Right lobe of liver (tissue), 6 donors: ENCODE results near the gene CNBD2. TPM values are rescaled to one million over a fixed set of nuclear protein-coding genes. Genes with fewer than 3 reads are reported as not detected.
A peak's percentile ranks its signal among the peaks of the same experiment; 100 is the strongest.
"Not testable (repeated sequence)": the region's sequence is repeated elsewhere in the genome, so short reads cannot be mapped to it uniquely, and the experiment has no call there.

ENCODE experiments used
- ATAC-seq, 4 donors: fragments of 200-7000 bp; cut with Tn5 transposase; one replicate each; pipeline ENCODE4 v1.9.1; 2020; ENCODE audit warnings: mild to moderate bottlenecking in 4 of 4, moderate library complexity in 4 of 4
- DNase-seq, 3 donors: peaks; one replicate each; pipeline ENCODE4 v3.0.0-alpha.2; 2020
- H3K27ac ChIP-seq, 3 donors: fragments of 200-600 bp; one replicate each; pipeline ENCODE4 v1.8.0; 2022
- H3K27me3 ChIP-seq, 2 donors: fragments of 200-600 bp; one replicate each; pipeline ENCODE4 v1.8.0; 2022
- H3K36me3 ChIP-seq, 4 donors: fragments of 200-600 bp; sonication (generic) in 1 of 4; one replicate each; pipeline versions ENCODE4 v1.5.1 to v1.8.0; 2017 to 2022; ENCODE audit warnings: control low read depth in 1 of 4
- H3K4me1 ChIP-seq, 4 donors: fragments of 200-600 bp; sonication (generic) in 1 of 4; one replicate each; pipeline versions ENCODE4 v1.5.1 to v1.8.0; 2017 to 2022; ENCODE audit warnings: control low read depth in 1 of 4
- H3K4me3 ChIP-seq, 3 donors: fragments of 200-600 bp; one replicate each; pipeline ENCODE4 v1.8.0; 2022
- H3K9me3 ChIP-seq, 4 donors: fragments of 200-600 bp; sonication (generic) in 1 of 4; one replicate each; pipeline versions ENCODE4 v1.5.1 to v1.8.0; 2017 to 2022; ENCODE audit warnings: control low read depth in 1 of 4
- POLR2A ChIP-seq: fragments of 450-650 bp; IDR thresholded peaks from one replicate; pipeline ENCODE4 v1.6.1; 2017; ENCODE audit warnings: antibody characterized with exemption, mild to moderate bottlenecking
- WGBS: methylation state at CpG from one replicate; pipeline ENCODE4 v1.1.6; 2018; ENCODE audit warnings: low coverage, low lambda C conversion rate; ENCODE audit not compliant: insufficient coverage; ENCODE audit errors: missing lambda C conversion rate; 5-methylcytosine and 5-hydroxymethylcytosine counted together
- intact Hi-C, 2 donors: fragments of 100-400 bp; cut with DNase I; formaldehyde crosslinking; loops; one replicate each; pipeline versions ENCODE4 v1.11.2 to v1.14.1; 2022
- total RNA-seq, 6 experiments: library from RNA; depleted of rRNA in 2 of 6; stranded (reverse); fragments of >200 nt in 2 of 6; fragmentation: NEBNext Ultra II Directional in 3 of 6; extraction: Animal tissue kit (Norgen Biotek cat#: 25700) in 3 of 6; gene quantifications; one replicate each; pipeline versions ENCODE4 v1.1.0 to v1.2.4, GENCODE V29; 2016 to 2023
- TF ChIP-seq, protein P1 (sequence below), 4 donors: fragments of 200-600 bp in 3 of 4; fragments of 450-650 bp in 1 of 4; IDR thresholded peaks; one replicate each; pipeline versions ENCODE4 v1.5.1 to v1.8.0; 2016 to 2022; ENCODE audit warnings: antibody characterized with exemption in 4 of 4, mild to moderate bottlenecking in 2 of 4
- donor health status: DM: no; HTN: yes; CAD: no.
- donor health status: DM: no; HTN: no; CAD: no.
- donor health status: DM: no; HTN: no; CAD: no.
- donor health status: DM: no; HTN: yes; CAD: no.
- donor health status: DM: no; HTN: yes; CAD: no.

Gene CNBD2
- total RNA-seq, 6 experiments from 2014 or later: 1.6 to 2.2 (median 1.9) TPM

- peak overlapping the region; percentile 81 to 89 (median 83) for H3K27ac ChIP-seq
- TF ChIP-seq POLR2A: no peak
- TF ChIP-seq, protein P1, sequence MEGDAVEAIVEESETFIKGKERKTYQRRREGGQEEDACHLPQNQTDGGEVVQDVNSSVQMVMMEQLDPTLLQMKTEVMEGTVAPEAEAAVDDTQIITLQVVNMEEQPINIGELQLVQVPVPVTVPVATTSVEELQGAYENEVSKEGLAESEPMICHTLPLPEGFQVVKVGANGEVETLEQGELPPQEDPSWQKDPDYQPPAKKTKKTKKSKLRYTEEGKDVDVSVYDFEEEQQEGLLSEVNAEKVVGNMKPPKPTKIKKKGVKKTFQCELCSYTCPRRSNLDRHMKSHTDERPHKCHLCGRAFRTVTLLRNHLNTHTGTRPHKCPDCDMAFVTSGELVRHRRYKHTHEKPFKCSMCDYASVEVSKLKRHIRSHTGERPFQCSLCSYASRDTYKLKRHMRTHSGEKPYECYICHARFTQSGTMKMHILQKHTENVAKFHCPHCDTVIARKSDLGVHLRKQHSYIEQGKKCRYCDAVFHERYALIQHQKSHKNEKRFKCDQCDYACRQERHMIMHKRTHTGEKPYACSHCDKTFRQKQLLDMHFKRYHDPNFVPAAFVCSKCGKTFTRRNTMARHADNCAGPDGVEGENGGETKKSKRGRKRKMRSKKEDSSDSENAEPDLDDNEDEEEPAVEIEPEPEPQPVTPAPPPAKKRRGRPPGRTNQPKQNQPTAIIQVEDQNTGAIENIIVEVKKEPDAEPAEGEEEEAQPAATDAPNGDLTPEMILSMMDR (IDR thresholded peaks at IDR 0.05): no peak
- H3K4me3 ChIP-seq: peak overlapping the region; percentile 50 to 65 (median 60)
- no peaks in the 10 kb centered on the region for H3K9me3 ChIP-seq
- no peaks in the 10 kb centered on the region for H3K36me3 ChIP-seq
- H3K27me3 ChIP-seq: no peaks in the 10 kb centered on the region
- WGBS: 5% methylated on average over 15 of the region's 26 CpGs
- H3K4me1 ChIP-seq: peaks cover 0 to 7% (median 0%) of the 10 kb centered on the region in 4 donors
- DNase-seq: peak in 1 of 3 donors; percentile 47
- intact Hi-C loops: no loop called here
- ATAC-seq: no peak
Measured at GRCh38 chr20:36063916-36064657, 95.7 kb downstream of the CNBD2 start.

DNA sequence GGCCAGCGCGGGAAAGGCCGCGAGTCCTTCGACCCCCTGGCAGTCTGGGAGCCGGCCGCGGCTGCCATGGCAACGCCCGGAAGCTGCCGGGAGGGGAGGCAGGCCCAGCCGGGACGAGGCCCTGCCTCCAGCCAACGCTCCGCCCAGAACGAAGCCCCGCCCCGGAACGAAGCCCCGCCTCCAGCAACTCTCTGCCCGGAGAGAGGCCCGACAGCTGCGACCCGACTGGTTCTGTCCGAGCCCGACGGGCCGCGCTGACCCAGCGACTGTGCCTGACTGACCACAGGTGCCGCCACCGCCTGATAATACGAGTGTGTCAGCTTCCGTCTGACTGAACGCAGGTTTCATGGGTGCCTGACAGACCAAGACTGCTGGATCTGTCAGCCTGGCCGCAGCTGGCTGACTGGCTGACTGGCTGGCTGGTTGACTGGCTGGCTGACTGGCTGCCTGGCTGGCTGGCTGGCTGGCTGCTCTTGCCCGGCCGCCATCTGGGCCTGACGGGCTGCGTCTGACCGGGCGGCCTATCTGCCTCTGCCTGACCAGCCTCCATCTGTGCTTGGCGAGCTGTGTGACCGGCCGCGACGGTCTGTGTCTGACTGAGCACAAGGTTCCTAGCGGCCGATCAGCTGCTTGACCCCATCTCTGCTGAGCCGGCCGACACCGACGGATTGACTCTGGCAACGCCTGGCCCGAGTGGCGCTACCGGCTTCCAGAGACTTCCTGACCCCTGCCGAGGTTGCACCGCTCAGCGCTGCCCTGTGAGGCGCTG, 96.5 kb downstream of the CNBD2 start:
- peak; percentile 86 for TF ChIP-seq POLR2A
- TF ChIP-seq, protein P1 (IDR thresholded peaks at IDR 0.05): no peak
- Histone ChIP-seq H3K36me3 (no peaks in the 10 kb centered on the region), H3K27me3 (no peaks in the 10 kb centered on the region), H3K4me1 (peaks cover 0 to 7% (median 0%) of the 10 kb centered on the region in 4 donors), H3K27ac (peak overlapping the region; percentile 81 to 89 (median 83)), H3K4me3 (peak overlapping the region; percentile 50 to 65 (median 60)), H3K9me3 (no peaks in the 10 kb centered on the region)
- ATAC-seq: peak; percentile 97 to 99 (median 99)
- WGBS: 6% methylated on average over 21 of the region's 61 CpGs
- intact Hi-C loops: no loop called here
- DNase-seq: peak; percentile 98

DNA sequence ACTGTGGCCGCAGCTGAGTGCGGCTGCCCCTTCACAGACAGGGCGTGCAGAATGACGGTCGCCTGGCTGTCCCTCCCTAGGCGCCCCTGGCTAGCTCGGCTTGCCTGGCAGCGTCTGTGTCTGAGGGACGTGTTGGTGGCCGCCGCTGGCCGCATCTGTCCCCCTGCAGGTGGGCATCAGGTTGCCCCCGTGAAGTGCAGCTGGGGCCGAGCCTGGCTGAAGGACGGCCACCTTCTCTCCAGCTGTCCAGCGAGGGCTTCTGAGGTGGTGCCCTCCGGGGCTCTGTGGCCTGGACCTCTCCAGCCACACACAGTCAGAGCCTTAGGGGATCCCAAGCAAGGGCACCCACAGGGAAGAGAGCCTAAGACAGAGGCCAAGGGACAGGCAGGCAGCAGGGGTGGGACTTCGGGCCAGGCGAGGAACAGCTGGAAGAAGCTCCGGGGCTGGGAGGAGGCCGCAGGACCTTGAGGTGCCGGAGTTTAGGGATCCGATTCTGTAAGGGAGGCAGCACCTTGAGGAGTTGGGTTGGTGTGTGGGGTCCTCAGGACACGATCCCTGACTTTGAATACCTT, 97.1 kb downstream of the CNBD2 start:
- Histone ChIP-seq H3K36me3 (no peaks in the 10 kb centered on the region), H3K9me3 (no peaks in the 10 kb centered on the region), H3K4me1 (peaks cover 0 to 7% (median 0%) of the 10 kb centered on the region in 4 donors), H3K4me3 (peak overlapping the region; percentile 50 to 65 (median 60)), H3K27me3 (no peaks in the 10 kb centered on the region), H3K27ac (peak overlapping the region; percentile 81 to 89 (median 83))
- WGBS: 60% methylated on average over 1 of the region's 24 CpGs
- DNase-seq (peak in 1 of 3 donors; percentile 55), ATAC-seq (no peak)
- intact Hi-C loops: no loop called here
- TF ChIP-seq POLR2A: no peak
- TF ChIP-seq, protein P1 (IDR thresholded peaks at IDR 0.05): no peak

DNA sequence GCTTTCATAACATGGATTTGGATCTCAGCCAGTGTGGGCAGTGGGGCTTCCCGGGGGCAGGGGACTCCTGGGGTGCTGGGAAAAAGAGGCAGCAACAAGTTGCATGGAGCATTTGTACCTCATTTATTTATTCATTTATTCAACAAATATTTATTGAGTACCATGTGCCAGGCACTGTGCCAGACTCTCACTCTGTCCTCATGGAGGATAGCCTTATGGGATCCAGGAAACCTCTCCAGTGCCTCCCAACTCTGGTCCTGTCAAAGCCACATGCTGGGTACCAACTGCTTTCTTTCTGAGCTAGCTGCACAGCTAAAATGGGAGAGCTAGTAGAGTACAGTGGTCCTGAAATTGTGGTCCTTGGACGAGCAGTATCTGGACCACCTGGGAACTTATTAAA, 98.4 kb downstream of the CNBD2 start:
- no peak for ATAC-seq
- Histone ChIP-seq H3K27me3 (no peaks in the 10 kb centered on the region), H3K36me3 (no peaks in the 10 kb centered on the region), H3K4me1 (peaks cover 0 to 7% (median 0%) of the 10 kb centered on the region in 4 donors), H3K9me3 (no peaks in the 10 kb centered on the region), H3K27ac (no peak overlapping the region), H3K4me3 (no peak overlapping the region)
- intact Hi-C loops: no loop called here
- TF ChIP-seq, protein P1 (IDR thresholded peaks at IDR 0.05): no peak
- TF ChIP-seq POLR2A: no peak
- 86% methylated on average over 1 of the region's 2 CpGs for WGBS
- no peak for DNase-seq

GRCh38 chr20:36068526-36068925, 100.1 kb downstream of the CNBD2 start:
- H3K27ac ChIP-seq, intact Hi-C loops, ATAC-seq, DNase-seq, H3K9me3 ChIP-seq, H3K4me3 ChIP-seq, H3K27me3 ChIP-seq, H3K4me1 ChIP-seq, H3K36me3 ChIP-seq: not testable (repeated sequence)
- WGBS: 92% methylated on average over 9 of the region's 11 CpGs
